Astrocyte (in vitro differentiated cells and primary cell): ENCODE results near the gene C11orf58. TPM values are rescaled to one million over a fixed set of nuclear protein-coding genes. Genes with fewer than 3 reads are reported as not detected.

ENCODE experiments used
- DNase-seq: peaks from one replicate; pipeline ENCODE4 v3.0.0-alpha.2; 2010; ENCODE audit warnings: low read depth
- FAIRE-seq: peaks from 2 replicates; lab custom pipeline; 2011; peaks lifted over from hg19 to GRCh38; lab: Jason Lieb, UNC
- H2AFZ ChIP-seq: 2 replicates; pipeline ENCODE4 v1.6.0; 2012; ENCODE audit warnings: low read depth, low read length, inconsistent platforms
- H3K27ac ChIP-seq: 2 replicates; pipeline ENCODE4 v1.5.1; 2011; ENCODE audit warnings: low read depth, low read length, inconsistent platforms
- H3K27me3 ChIP-seq: 2 replicates; pipeline ENCODE4 v1.6.0; 2011; ENCODE audit warnings: low read length, inconsistent platforms; ENCODE audit not compliant: insufficient read depth
- H3K36me3 ChIP-seq: 2 replicates; pipeline ENCODE4 v1.5.1; 2011; ENCODE audit warnings: low read length, inconsistent platforms; ENCODE audit not compliant: insufficient read depth
- H3K4me1 ChIP-seq: 2 replicates; pipeline ENCODE4 v1.5.1; 2011; ENCODE audit warnings: low read length, inconsistent platforms; ENCODE audit not compliant: insufficient read depth
- H3K4me2 ChIP-seq: 2 replicates; pipeline ENCODE4 v1.6.0; 2012; ENCODE audit warnings: low read length, inconsistent platforms
- H3K4me3 ChIP-seq: 2 replicates; pipeline ENCODE4 v1.5.1; 2011; ENCODE audit warnings: low read depth, mild to moderate bottlenecking, low read length, inconsistent platforms; ENCODE audit not compliant: insufficient read depth
- H3K79me2 ChIP-seq: 2 replicates; pipeline ENCODE4 v1.6.0; 2012; ENCODE audit warnings: mild to moderate bottlenecking, low read length, inconsistent platforms; ENCODE audit not compliant: insufficient read depth
- H3K9ac ChIP-seq: 2 replicates; pipeline ENCODE4 v1.6.0; 2012; ENCODE audit warnings: mild to moderate bottlenecking, low read length, inconsistent platforms
- H3K9me3 ChIP-seq: 2 replicates; pipeline ENCODE4 v1.5.1; 2012; ENCODE audit warnings: low read depth, mild to moderate bottlenecking, low read length, inconsistent platforms; ENCODE audit not compliant: insufficient read depth
- H4K20me1 ChIP-seq: 2 replicates; pipeline ENCODE4 v1.6.0; 2012; ENCODE audit warnings: low read length, inconsistent platforms; ENCODE audit not compliant: insufficient read depth
- H3K27ac Mint-ChIP-seq: one replicate; pipeline ENCODE4 v1.8.0; 2021; ENCODE audit warnings: mild to moderate bottlenecking, mixed read lengths; ENCODE audit not compliant: unreplicated experiment
- H3K27me3 Mint-ChIP-seq: one replicate; pipeline ENCODE4 v1.8.0; 2021; ENCODE audit warnings: low read depth, mixed read lengths; ENCODE audit not compliant: unreplicated experiment
- H3K36me3 Mint-ChIP-seq: one replicate; pipeline ENCODE4 v1.8.0; 2021; ENCODE audit warnings: low read depth, mixed read lengths; ENCODE audit not compliant: unreplicated experiment
- H3K4me1 Mint-ChIP-seq: one replicate; pipeline ENCODE4 v1.8.0; 2021; ENCODE audit warnings: low read depth, mixed read lengths; ENCODE audit not compliant: unreplicated experiment
- H3K4me3 Mint-ChIP-seq: one replicate; pipeline ENCODE4 v1.8.0; 2021; ENCODE audit warnings: mild to moderate bottlenecking, moderate library complexity, mixed read lengths; ENCODE audit not compliant: unreplicated experiment
- H3K9me3 Mint-ChIP-seq: one replicate; pipeline ENCODE4 v1.8.0; 2021; ENCODE audit warnings: mild to moderate bottlenecking, mixed read lengths; ENCODE audit not compliant: unreplicated experiment
- CTCF ChIP-seq: IDR thresholded peaks from 2 replicates; pipeline ENCODE4 v1.5.1; 2011; ENCODE audit warnings: low read depth, mild to moderate bottlenecking, inconsistent platforms, low read length, moderate library complexity; ENCODE audit not compliant: insufficient read depth
- EZH2 ChIP-seq: IDR thresholded peaks from 2 replicates; pipeline ENCODE4 v1.6.1; 2012; ENCODE audit warnings: mild to moderate bottlenecking, low read length, inconsistent platforms; ENCODE audit not compliant: insufficient read depth
- total RNA-seq: library from RNA; stranded (reverse); gene quantifications from 2 replicates; pipeline ENCODE4 v1.2.1, GENCODE V29; 2021

Gene C11orf58
- total RNA-seq, 1 donor from 2014 or later: 159 TPM

- H3K27ac ChIP-seq: no peak overlapping the region
- H3K27ac Mint-ChIP-seq: no peak overlapping the region
- peaks cover 5% of the 10 kb centered on the region for H3K4me1 Mint-ChIP-seq
- H3K36me3 ChIP-seq: no peaks in the 10 kb centered on the region
- no peak overlapping the region for H3K9ac ChIP-seq
- no peak overlapping the region for H2AFZ ChIP-seq
- H3K4me2 ChIP-seq: no peak overlapping the region
- no peaks in the 10 kb centered on the region for H4K20me1 ChIP-seq
- H3K4me3 Mint-ChIP-seq: no peak overlapping the region
- H3K36me3 Mint-ChIP-seq: no peaks in the 10 kb centered on the region
- TF ChIP-seq CTCF: no peak
- no peak for TF ChIP-seq EZH2
- no peak for FAIRE-seq
- H3K4me3 ChIP-seq: no peak overlapping the region
- no peaks in the 10 kb centered on the region for H3K9me3 Mint-ChIP-seq
- no peaks in the 10 kb centered on the region for H3K27me3 Mint-ChIP-seq
- H3K79me2 ChIP-seq: no peaks in the 10 kb centered on the region
- no peaks in the 10 kb centered on the region for H3K4me1 ChIP-seq
- no peaks in the 10 kb centered on the region for H3K27me3 ChIP-seq
- H3K9me3 ChIP-seq: no peaks in the 10 kb centered on the region
- DNase-seq: no peak
These were observed 61.4 kb downstream of the C11orf58 start for GRCh38 chr11:16799890-16800289.

- TF ChIP-seq CTCF (no peak), EZH2 (no peak)
- H3K9me3 Mint-ChIP-seq: no peaks in the 10 kb centered on the region
These were observed 61.9 kb downstream of the C11orf58 start for GRCh38 chr11:16800382-16800781.

GRCh38 chr11:16801288-16801980 is 63.0 kb downstream of the C11orf58 start:
- no peaks in the 10 kb centered on the region for H3K79me2 ChIP-seq
- Mint-ChIP-seq H3K27ac (no peak overlapping the region), H3K27me3 (no peaks in the 10 kb centered on the region), H3K36me3 (no peaks in the 10 kb centered on the region), H3K4me1 (no peaks in the 10 kb centered on the region), H3K4me3 (no peak overlapping the region), H3K9me3 (no peaks in the 10 kb centered on the region)
- H3K4me1 ChIP-seq: no peaks in the 10 kb centered on the region
- H3K4me2 ChIP-seq: no peak overlapping the region
- no peaks in the 10 kb centered on the region for H3K9me3 ChIP-seq
- H3K36me3 ChIP-seq: no peaks in the 10 kb centered on the region
- H4K20me1 ChIP-seq: no peaks in the 10 kb centered on the region
- DNase-seq: no peak
- no peak for FAIRE-seq
- H3K27me3 ChIP-seq: no peaks in the 10 kb centered on the region
- no peak overlapping the region for H2AFZ ChIP-seq
- TF ChIP-seq CTCF (no peak), EZH2 (no peak)
- no peak overlapping the region for H3K4me3 ChIP-seq
- no peak overlapping the region for H3K9ac ChIP-seq
- no peak overlapping the region for H3K27ac ChIP-seq

More at GRCh38 chr11:16800382-16800781, 61.9 kb downstream of the C11orf58 start:
- no peaks in the 10 kb centered on the region for H3K27me3 ChIP-seq
- H3K9ac ChIP-seq: no peak overlapping the region
- H3K4me2 ChIP-seq: no peak overlapping the region
- DNase-seq: no peak
- Mint-ChIP-seq H3K27ac (no peak overlapping the region), H3K27me3 (no peaks in the 10 kb centered on the region), H3K4me1 (no peaks in the 10 kb centered on the region), H3K36me3 (no peaks in the 10 kb centered on the region), H3K4me3 (no peak overlapping the region)
- H3K9me3 ChIP-seq: no peaks in the 10 kb centered on the region
- no peaks in the 10 kb centered on the region for H3K79me2 ChIP-seq
- no peak overlapping the region for H2AFZ ChIP-seq
- H3K36me3 ChIP-seq: no peaks in the 10 kb centered on the region
- no peaks in the 10 kb centered on the region for H3K4me1 ChIP-seq
- FAIRE-seq: no peak
- H3K4me3 ChIP-seq: no peak overlapping the region
- H3K27ac ChIP-seq: no peak overlapping the region
- H4K20me1 ChIP-seq: no peaks in the 10 kb centered on the region
